B cell (primary cell): ENCODE data around the gene MATN1. TPM values are rescaled to one million over a fixed set of nuclear protein-coding genes. Genes with fewer than 3 reads are reported as not detected.

Source experiments
- ATAC-seq: fragments of 200-7000 bp; cut with Tn5 transposase; one replicate; pipeline ENCODE4 v1.10.0; 2021; ENCODE audit warnings: low read depth, mild to moderate bottlenecking, moderate number of reproducible peaks, moderate library complexity
- CTCF ChIA-PET: fragments of 350-600 bp; sonication (Branson Sonifier 250); formaldehyde crosslinking; loops from one replicate; lab custom pipeline; 2021; ENCODE audit warnings: antibody characterized with exemption, inconsistent platforms; lab: Charles Lee
- POLR2A ChIA-PET: fragments of 350-600 bp; sonication (Branson Sonifier 250); formaldehyde crosslinking; loops from one replicate; lab custom pipeline; 2021; ENCODE audit warnings: antibody characterized with exemption; lab: Charles Lee
- DNase-seq: peaks from one replicate; pipeline ENCODE4 v3.0.0; 2013
- H2AFZ ChIP-seq: 2 replicates; pipeline ENCODE4 v1.6.1; 2012; ENCODE audit warnings: mild to moderate bottlenecking, low read depth, low read length; ENCODE audit not compliant: insufficient read depth, poor library complexity, severe bottlenecking
- H3K27ac ChIP-seq, 2 donors: 1 replicate in 1 of 2; 2 replicates in 1 of 2; pipeline ENCODE4 v1.5.1; 2012 to 2013; ENCODE audit warnings: low read length in 2 of 2, mild to moderate bottlenecking in 2 of 2, moderate library complexity in 1 of 2
- H3K27me3 ChIP-seq, 4 experiments: fragments of 200-600 bp in 1 of 4; sonication (generic) in 1 of 4; replicated peaks in 1 of 4; 1 replicate in 2 of 4; 2 replicates in 2 of 4; pipeline versions ENCODE4 v1.6.1 to v1.7.0; 2013 to 2016; ENCODE audit warnings: low read length in 3 of 4, mild to moderate bottlenecking in 2 of 4, mixed read lengths in 1 of 4, moderate library complexity in 1 of 4; ENCODE audit not compliant: insufficient read depth in 4 of 4, control insufficient read depth in 3 of 4; ENCODE audit errors: control extremely low read depth in 1 of 4
- H3K36me3 ChIP-seq, 2 experiments: replicated peaks in 1 of 2; 1 replicate in 1 of 2; 2 replicates in 1 of 2; pipeline versions ENCODE4 v1.6.1 to v1.7.1; 2013; ENCODE audit warnings: low read length in 1 of 2; ENCODE audit not compliant: insufficient read depth in 2 of 2, control insufficient read depth in 1 of 2; ENCODE audit errors: control extremely low read depth in 1 of 2, extremely low read depth in 1 of 2
- H3K4me1 ChIP-seq, 2 donors: fragments of 200-600 bp in 1 of 2; sonication (generic) in 1 of 2; 1 replicate in 1 of 2; 2 replicates in 1 of 2; pipeline versions ENCODE4 v1.5.1 to v1.6.1; 2013 to 2017; ENCODE audit warnings: low read length in 2 of 2; ENCODE audit not compliant: control insufficient read depth in 2 of 2, insufficient read depth in 2 of 2
- H3K4me2 ChIP-seq: replicated peaks from 2 replicates; pipeline ENCODE3; 2012; ENCODE audit warnings: mild to moderate bottlenecking, low read depth, low read length; ENCODE audit not compliant: poor library complexity, severe bottlenecking
- H3K4me3 ChIP-seq, 5 experiments: fragments of 200-600 bp in 1 of 5; sonication (generic) in 1 of 5; 1 replicate in 3 of 5; 2 replicates in 2 of 5; pipeline versions ENCODE4 v1.5.1 to v1.7.0; 2011 to 2016; ENCODE audit warnings: low read length in 4 of 5, mild to moderate bottlenecking in 4 of 5, low read depth in 2 of 5, control low read depth in 1 of 5, moderate library complexity in 1 of 5; ENCODE audit not compliant: insufficient read depth in 1 of 5; ENCODE audit errors: control extremely low read depth in 1 of 5, extremely low read depth in 1 of 5
- H3K79me2 ChIP-seq: fragments of 200-600 bp; sonication (generic); one replicate; pipeline ENCODE4 v1.6.0; 2016; ENCODE audit warnings: low read length; ENCODE audit not compliant: control insufficient read depth, insufficient read depth
- H3K9ac ChIP-seq: fragments of 200-600 bp; sonication (generic); 2 replicates; pipeline ENCODE4 v1.6.1; 2017; ENCODE audit warnings: mild to moderate bottlenecking, low read length, moderate library complexity
- H3K9me3 ChIP-seq, 3 donors: one replicate each; pipeline versions ENCODE4 v1.6.1 to v1.7.1; 2013; ENCODE audit warnings: low read length in 2 of 3; ENCODE audit not compliant: control insufficient read depth in 2 of 3, insufficient read depth in 1 of 3; ENCODE audit errors: control extremely low read depth in 1 of 3
- H4K20me1 ChIP-seq: 2 replicates; pipeline ENCODE4 v1.6.0; 2012; ENCODE audit warnings: mild to moderate bottlenecking, low read length; ENCODE audit not compliant: insufficient read depth, control insufficient read depth, poor library complexity, severe bottlenecking
- H3K27ac Mint-ChIP-seq: one replicate; pipeline ENCODE4 v1.8.0; 2021; ENCODE audit warnings: mixed read lengths
- H3K27me3 Mint-ChIP-seq: one replicate; pipeline ENCODE4 v1.8.0; 2021; ENCODE audit warnings: mixed read lengths
- H3K4me1 Mint-ChIP-seq: one replicate; pipeline ENCODE4 v1.8.0; 2021; ENCODE audit warnings: mixed read lengths
- H3K4me3 Mint-ChIP-seq: one replicate; pipeline ENCODE4 v1.8.0; 2021; ENCODE audit warnings: mixed read lengths
- H3K9me3 Mint-ChIP-seq: one replicate; pipeline ENCODE4 v1.8.0; 2022; ENCODE audit warnings: mixed read lengths; ENCODE audit not compliant: insufficient read depth
- CTCF ChIP-seq: fragments of 200-600 bp; IDR thresholded peaks from one replicate; pipeline ENCODE4 v1.8.0; 2022; ENCODE audit warnings: antibody characterized with exemption, mild to moderate bottlenecking
- EZH2 ChIP-seq: IDR thresholded peaks from 2 replicates; pipeline ENCODE4 v1.6.1; 2012; ENCODE audit warnings: borderline replicate concordance, low read depth, mild to moderate bottlenecking, moderate library complexity, low read length; ENCODE audit not compliant: insufficient read depth, poor library complexity, severe bottlenecking
- WGBS: methylation state at CpG from one replicate; pipeline ENCODE4 v1.1.5; 2013; ENCODE audit warnings: missing lambda C conversion rate; ENCODE audit not compliant: insufficient coverage; 5-methylcytosine and 5-hydroxymethylcytosine counted together
- intact Hi-C: fragments of 100-400 bp; cut with micrococcal nuclease; formaldehyde crosslinking; loops from one replicate; pipeline ENCODE4 v1.10.0; 2022
- polyA plus RNA-seq: library from polyadenylated mRNA; depleted of rRNA; stranded (reverse); fragments of >200 nt; gene quantifications from 2 replicates; pipeline ENCODE4 v1.2.3, GENCODE V29; 2012
- total RNA-seq, 2 donors: library from RNA; stranded (reverse); fragments of 120-200 nt in 1 of 2; gene quantifications; 1 replicate in 1 of 2; 2 replicates in 1 of 2; pipeline versions ENCODE4 v1.2.3 to v1.2.4, GENCODE V29; 2013 to 2022

Gene MATN1
- total and polyA plus RNA-seq, 2 donors (not counting 1 experiment from before 2014, with no cell fraction given) = 2.5 to 3.2 TPM

GRCh38 chr1:30726236-30726635 is 2.9 kb upstream of the MATN1 start:
- no peak overlapping the region for H3K4me3 Mint-ChIP-seq
- H2AFZ ChIP-seq = no peak overlapping the region
- H3K27ac ChIP-seq = no peak overlapping the region
- CTCF ChIA-PET = interaction anchor here (0.9 to 38.6 kb wide), 5 partner anchors 6 to 697 kb away, joined by 3 to 769 read pairs (median 78); partner anchors contain the start of gene LAPTM5
- peaks cover 62% of the 10 kb centered on the region for H3K79me2 ChIP-seq
- peaks cover 34 to 67% of the 10 kb centered on the region in 2 donors for H3K4me1 ChIP-seq
- no peak overlapping the region for H3K4me3 ChIP-seq
- TF ChIP-seq CTCF (no peak), EZH2 (no peak)
- H3K4me2 ChIP-seq = no peak overlapping the region
- no peaks in the 10 kb centered on the region for H3K27me3 ChIP-seq
- H3K9me3 Mint-ChIP-seq = no peaks in the 10 kb centered on the region
- H3K27ac Mint-ChIP-seq = no peak overlapping the region
- POLR2A ChIA-PET = interaction anchor here (0.6 to 5.3 kb wide), 5 partner anchors 17 to 51 kb away, joined by 4 to 28 read pairs (median 4); no protein-coding TSS in a partner anchor
- DNase-seq (no peak), ATAC-seq (no peak)
- no peak overlapping the region for H3K9ac ChIP-seq
- intact Hi-C loops = no loop called here
- no peaks in the 10 kb centered on the region for H3K27me3 Mint-ChIP-seq
- H3K36me3 ChIP-seq = peaks cover 0 to 67% of the 10 kb centered on the region in 2 experiments
- 86% methylated on average over 5 of the region's 7 CpGs for WGBS
- H3K4me1 Mint-ChIP-seq = peaks cover 64% of the 10 kb centered on the region
- peaks cover 38% of the 10 kb centered on the region for H4K20me1 ChIP-seq
- H3K9me3 ChIP-seq = no peaks in the 10 kb centered on the region

DNA sequence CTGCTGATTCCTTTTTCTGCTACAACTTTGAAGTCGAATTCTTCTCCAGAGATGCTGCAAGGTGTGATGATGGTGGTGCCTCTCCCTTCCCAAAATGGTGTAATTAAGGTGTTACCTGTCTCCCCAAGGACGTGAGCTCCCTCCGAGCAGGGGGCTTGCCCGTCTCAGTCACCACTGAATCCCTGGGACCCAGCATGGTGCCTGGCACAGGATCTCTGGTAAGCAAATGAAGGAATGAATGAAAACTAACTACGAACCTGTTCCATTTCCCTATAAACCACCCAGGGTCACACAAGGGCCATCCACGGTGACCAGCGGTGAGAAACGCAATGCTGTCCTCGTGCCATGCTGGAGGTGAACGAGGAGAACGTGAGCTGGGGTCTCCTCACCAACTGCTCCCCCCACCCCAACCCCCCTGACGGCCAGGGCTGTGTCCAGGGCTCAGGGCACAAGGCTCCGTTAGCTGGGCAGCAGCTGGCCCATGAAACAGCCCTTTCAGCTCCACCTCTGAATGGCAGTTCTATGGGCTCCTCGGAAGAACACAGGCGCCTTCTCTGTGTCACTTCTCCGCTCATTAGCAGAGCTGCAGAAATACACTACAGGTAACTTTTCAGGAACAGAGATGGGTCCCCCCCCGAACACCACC is 2.2 kb upstream of the MATN1 start:
- ATAC-seq (no peak), DNase-seq (no peak)
- intact Hi-C loops = no loop called here
- ChIA-PET POLR2A (interaction anchor here (0.6 to 1.4 kb wide), 5 partner anchors 18 to 36 kb away, joined by 3 to 4 read pairs (median 4); no protein-coding TSS in a partner anchor), CTCF (interaction anchor here (1.5 to 38.6 kb wide), 3 partner anchors 28 to 185 kb away, joined by 3 to 769 read pairs (median 536); partner anchors contain the start of gene LAPTM5)
- peaks cover 64% of the 10 kb centered on the region for H3K4me1 Mint-ChIP-seq
- WGBS = 95% methylated on average over 14 of the region's 17 CpGs
- H2AFZ ChIP-seq = no peak overlapping the region
- H3K79me2 ChIP-seq = peaks cover 64% of the 10 kb centered on the region
- no peak overlapping the region for H3K27ac ChIP-seq
- H3K4me2 ChIP-seq = no peak overlapping the region
- no peak overlapping the region for H3K9ac ChIP-seq
- H3K4me1 ChIP-seq = peaks cover 28 to 66% of the 10 kb centered on the region in 2 donors
- H3K9me3 Mint-ChIP-seq = no peaks in the 10 kb centered on the region
- peaks cover 0 to 62% of the 10 kb centered on the region in 2 experiments for H3K36me3 ChIP-seq
- H3K4me3 ChIP-seq = no peak overlapping the region
- H3K4me3 Mint-ChIP-seq = no peak overlapping the region
- H3K27me3 ChIP-seq = no peaks in the 10 kb centered on the region
- H3K9me3 ChIP-seq = no peaks in the 10 kb centered on the region
- no peak for TF ChIP-seq CTCF
- no peak for TF ChIP-seq EZH2
- H4K20me1 ChIP-seq = peaks cover 38% of the 10 kb centered on the region
- H3K27me3 Mint-ChIP-seq = no peaks in the 10 kb centered on the region
- no peak overlapping the region for H3K27ac Mint-ChIP-seq
